Stimulated activated naive B cell treated with anti-CD40 and anti-IgM and Interleukin-4, amounts not matched to agents 10 μg/mL and 1 μg/mL and 100 μg/mL, for 72 hours (primary cell): ENCODE data around the gene LILRA1.
"Not testable (repeated sequence)": the region's sequence is repeated elsewhere in the genome, so short reads cannot be mapped to it uniquely, and the experiment has no call there.

Experiments
- ATAC-seq, 2 donors: fragments of 150-1000 bp; cut with Tn5 transposase; replicated peaks; 2 replicates each; pipeline ENCODE4 v1.10.0; 2021; ENCODE audit warnings: moderate library complexity in 1 of 2
- DNase-seq: peaks from one replicate; pipeline ENCODE4 v3.0.0; 2021
- H3K27ac Mint-ChIP-seq: one replicate; pipeline ENCODE4 v1.8.0; 2022; ENCODE audit warnings: mild to moderate bottlenecking, mixed read lengths
- H3K27me3 Mint-ChIP-seq, 2 donors: one replicate each; pipeline ENCODE4 v1.8.0; 2022; ENCODE audit warnings: mixed read lengths in 2 of 2
- H3K36me3 Mint-ChIP-seq, 2 donors: one replicate each; pipeline ENCODE4 v1.8.0; 2022; ENCODE audit warnings: mixed read lengths in 2 of 2, mild to moderate bottlenecking in 1 of 2
- H3K4me1 Mint-ChIP-seq, 2 donors: one replicate each; pipeline ENCODE4 v1.8.0; 2022; ENCODE audit warnings: mixed read lengths in 2 of 2, mild to moderate bottlenecking in 1 of 2
- H3K4me3 Mint-ChIP-seq, 2 donors: one replicate each; pipeline ENCODE4 v1.8.0; 2022; ENCODE audit warnings: mild to moderate bottlenecking in 2 of 2, mixed read lengths in 2 of 2, moderate library complexity in 1 of 2
- H3K9me3 Mint-ChIP-seq, 2 donors: one replicate each; pipeline ENCODE4 v1.8.0; 2022; ENCODE audit warnings: mixed read lengths in 2 of 2, mild to moderate bottlenecking in 1 of 2

LILRA1 gene

DNA sequence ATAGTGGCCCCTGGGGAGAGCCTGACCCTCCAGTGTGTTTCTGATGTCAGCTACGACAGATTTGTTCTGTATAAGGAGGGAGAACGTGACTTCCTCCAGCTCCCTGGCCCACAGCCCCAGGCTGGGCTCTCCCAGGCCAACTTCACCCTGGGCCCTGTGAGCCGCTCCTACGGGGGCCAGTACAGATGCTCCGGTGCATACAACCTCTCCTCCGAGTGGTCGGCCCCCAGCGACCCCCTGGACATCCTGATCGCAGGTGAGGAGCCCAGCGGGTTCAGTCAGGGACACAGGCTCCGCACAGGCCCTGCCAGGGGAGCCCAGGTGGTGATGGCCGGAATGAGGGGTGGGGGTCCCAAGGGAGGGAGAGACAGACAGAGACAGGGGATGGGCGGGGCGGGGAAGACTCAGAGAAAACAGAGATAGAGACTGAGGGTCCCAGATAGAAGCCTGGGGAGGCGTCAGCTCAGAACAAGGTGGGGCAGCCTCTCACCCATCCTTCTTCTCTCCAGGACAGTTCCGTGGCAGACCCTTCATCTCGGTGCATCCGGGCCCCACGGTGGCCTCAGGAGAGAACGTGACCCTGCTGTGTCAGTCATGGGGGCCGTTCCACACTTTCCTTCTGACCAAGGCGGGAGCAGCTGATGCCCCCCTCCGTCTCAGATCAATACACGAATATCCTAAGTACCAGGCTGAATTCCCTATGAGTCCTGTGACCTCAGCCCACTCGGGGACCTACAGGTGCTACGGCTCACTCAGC is 2.4 kb downstream of the LILRA1 start:
- Mint-ChIP-seq H3K27me3 (peaks cover 0 to 27% of the 10 kb centered on the region in 2 donors), H3K27ac (peak overlapping the region; percentile 47), H3K4me1 (peaks cover 30 to 53% of the 10 kb centered on the region in 2 donors)
- not testable (repeated sequence) for H3K9me3 Mint-ChIP-seq, H3K4me3 Mint-ChIP-seq, ATAC-seq, H3K36me3 Mint-ChIP-seq, DNase-seq

GRCh38 chr19:54600212-54600611 is 6.8 kb downstream of the LILRA1 start:
- Mint-ChIP-seq H3K9me3 (peaks cover 3% of the 10 kb centered on the region in 2 donors), H3K4me1 (peaks cover 9 to 22% of the 10 kb centered on the region in 2 donors), H3K36me3 (peaks cover 3 to 6% of the 10 kb centered on the region in 2 donors), H3K27ac (no peak overlapping the region), H3K27me3 (peaks cover 0 to 27% of the 10 kb centered on the region in 2 donors), H3K4me3 (no peak overlapping the region)
- DNase-seq (no peak), ATAC-seq (no peak)

DNA sequence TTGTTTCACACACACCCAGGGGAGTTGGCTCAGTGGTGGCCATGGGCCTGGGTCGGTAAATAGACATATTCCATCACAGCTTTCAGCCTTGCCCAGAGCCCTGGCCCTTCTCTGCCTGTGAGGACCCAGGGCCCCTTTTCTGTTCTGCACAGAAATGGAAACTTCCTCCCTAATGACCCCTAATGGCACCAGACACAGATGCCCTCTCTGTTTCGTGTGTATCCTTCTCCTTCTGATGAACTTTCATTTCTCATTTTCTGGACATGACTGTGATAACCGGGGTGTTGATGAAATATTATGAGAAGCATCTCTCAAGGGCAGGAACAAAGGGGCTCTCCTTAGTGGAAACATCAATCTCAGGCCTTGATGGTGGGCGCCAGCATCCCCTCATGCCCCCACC is 12.8 kb downstream of the LILRA1 start:
- peaks cover 40 to 62% of the 10 kb centered on the region in 2 donors for H3K4me1 Mint-ChIP-seq
- peaks cover 0 to 2% of the 10 kb centered on the region in 2 donors for H3K27me3 Mint-ChIP-seq
- peaks cover 6 to 15% of the 10 kb centered on the region in 2 donors for H3K36me3 Mint-ChIP-seq
- H3K27ac Mint-ChIP-seq = peak overlapping the region; percentile 96
- DNase-seq = peak; percentile 38
- ATAC-seq = peak; percentile 73 to 76
- peak overlapping the region; percentile 50 to 80 for H3K4me3 Mint-ChIP-seq
- H3K9me3 Mint-ChIP-seq = peaks cover 10 to 11% of the 10 kb centered on the region in 2 donors

GRCh38 chr19:54606891-54607784 is 13.7 kb downstream of the LILRA1 start:
- DNase-seq (peak; percentile 69), ATAC-seq (peak; percentile 85 to 90)
- H3K36me3 Mint-ChIP-seq = peaks cover 6 to 15% of the 10 kb centered on the region in 2 donors
- no peaks in the 10 kb centered on the region for H3K27me3 Mint-ChIP-seq
- peak overlapping the region; percentile 96 for H3K27ac Mint-ChIP-seq
- peak overlapping the region; percentile 76 to 80 for H3K4me3 Mint-ChIP-seq
- peaks cover 42 to 70% of the 10 kb centered on the region in 2 donors for H3K4me1 Mint-ChIP-seq
- peaks cover 10 to 11% of the 10 kb centered on the region in 2 donors for H3K9me3 Mint-ChIP-seq

DNA sequence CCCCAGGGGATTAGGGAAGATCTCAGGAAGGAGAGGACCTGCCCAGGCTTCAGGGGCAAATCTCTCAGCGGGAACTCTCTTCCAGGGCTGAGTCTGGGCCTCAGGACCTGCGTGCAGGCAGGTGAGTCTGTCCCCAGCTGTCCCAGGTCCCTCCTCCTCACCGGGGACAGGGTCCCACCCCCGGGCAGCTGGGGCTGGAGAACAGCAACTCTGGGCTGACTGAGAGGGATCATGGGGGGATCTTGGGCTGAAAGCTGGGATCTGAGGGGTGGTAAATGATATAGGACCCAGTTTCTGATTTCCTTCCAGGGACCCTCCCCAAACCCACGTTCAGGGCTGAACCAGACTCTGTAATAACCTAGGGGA is 14.3 kb downstream of the LILRA1 start:
- no peaks in the 10 kb centered on the region for H3K27me3 Mint-ChIP-seq
- H3K36me3 Mint-ChIP-seq = peaks cover 8 to 18% of the 10 kb centered on the region in 2 donors
- H3K27ac Mint-ChIP-seq = peak overlapping the region; percentile 96
- no peak for ATAC-seq
- peaks cover 47 to 76% of the 10 kb centered on the region in 2 donors for H3K4me1 Mint-ChIP-seq
- no peak for DNase-seq
- H3K4me3 Mint-ChIP-seq = peak overlapping the region; percentile 15 to 80
- peaks cover 10 to 11% of the 10 kb centered on the region in 2 donors for H3K9me3 Mint-ChIP-seq

DNA sequence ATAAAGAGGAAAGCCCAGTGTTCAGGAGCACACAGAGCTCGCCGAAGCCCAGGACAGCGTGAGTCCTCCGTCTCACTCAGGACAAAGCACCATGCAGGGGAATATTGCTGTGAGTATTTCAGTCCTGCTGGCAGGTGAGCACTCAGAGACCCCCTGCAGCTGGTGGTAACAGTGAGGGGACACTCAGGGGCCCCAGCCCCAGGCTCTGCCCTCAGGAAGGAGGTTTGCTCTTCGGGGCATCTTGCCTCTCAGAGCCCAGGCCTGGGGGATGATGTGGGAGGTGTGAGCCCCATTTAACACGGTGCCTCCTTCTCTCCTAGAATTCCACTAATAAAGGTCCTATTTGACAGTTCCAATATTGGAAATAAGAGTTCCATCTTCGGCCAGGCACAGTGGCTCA is 14.8 kb downstream of the LILRA1 start:
- Mint-ChIP-seq H3K4me1 (peaks cover 49 to 81% of the 10 kb centered on the region in 2 donors), H3K27me3 (no peaks in the 10 kb centered on the region), H3K36me3 (peaks cover 8 to 18% of the 10 kb centered on the region in 2 donors), H3K4me3 (peak overlapping the region in 1 of 2 donors; percentile 15), H3K9me3 (peaks cover 10 to 11% of the 10 kb centered on the region in 2 donors), H3K27ac (peak overlapping the region; percentile 37)
- ATAC-seq = no peak
- DNase-seq = no peak

DNA sequence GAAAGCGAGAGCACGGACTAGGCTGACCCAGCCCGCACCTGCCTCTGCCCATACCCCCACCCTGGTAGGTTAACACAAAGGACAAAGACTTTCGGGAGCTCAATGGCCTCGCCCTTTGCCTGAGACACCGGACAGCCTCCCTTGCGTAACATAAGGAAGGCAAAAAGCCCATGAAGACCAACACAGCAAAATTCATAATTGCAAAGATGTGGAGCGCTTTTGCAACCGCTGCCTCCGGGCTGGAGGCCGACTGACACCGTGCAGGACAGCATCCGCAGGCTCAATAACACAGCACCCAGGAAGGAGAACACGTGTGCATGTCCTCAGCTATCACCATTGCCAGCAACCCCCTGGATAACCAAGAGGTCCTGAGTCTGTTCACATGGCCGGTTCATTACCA is 15.4 kb downstream of the LILRA1 start:
- Mint-ChIP-seq H3K4me1 (peaks cover 53 to 87% of the 10 kb centered on the region in 2 donors), H3K27ac (peak overlapping the region; percentile 37), H3K36me3 (peaks cover 8 to 19% of the 10 kb centered on the region in 2 donors), H3K4me3 (no peak overlapping the region), H3K9me3 (peaks cover 11 to 12% of the 10 kb centered on the region in 2 donors), H3K27me3 (no peaks in the 10 kb centered on the region)
- DNase-seq = no peak
- ATAC-seq = no peak

DNA sequence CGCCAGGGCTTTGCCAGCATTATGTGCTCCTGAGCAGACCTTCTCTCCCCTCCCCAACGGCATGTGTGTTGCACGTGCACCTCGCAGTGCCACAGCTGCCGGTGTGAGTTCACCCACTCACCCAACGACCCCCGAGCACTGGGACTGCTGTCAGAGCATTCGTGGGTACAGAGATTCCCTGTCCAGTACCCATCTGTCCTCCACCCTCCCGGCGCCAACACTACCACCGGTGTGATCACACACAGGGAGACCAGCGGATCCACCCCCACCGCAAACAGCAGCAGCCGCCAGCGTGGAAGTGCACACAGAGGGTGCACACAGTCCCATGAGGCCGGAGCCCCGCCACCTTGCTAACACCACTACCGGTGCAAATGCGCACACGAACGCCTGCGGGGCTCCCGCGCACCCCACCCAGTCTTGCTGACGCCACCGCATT is 15.9 kb downstream of the LILRA1 start:
- Mint-ChIP-seq H3K27ac (peak overlapping the region; percentile 48), H3K36me3 (peaks cover 10 to 22% of the 10 kb centered on the region in 2 donors), H3K4me1 (peaks cover 59 to 92% of the 10 kb centered on the region in 2 donors)

GRCh38 chr19:54612428-54612827 is 19.0 kb downstream of the LILRA1 start:
- peak overlapping the region; percentile 91 for H3K27ac Mint-ChIP-seq
- no peaks in the 10 kb centered on the region for H3K27me3 Mint-ChIP-seq
- peaks cover 65 to 94% of the 10 kb centered on the region in 2 donors for H3K4me1 Mint-ChIP-seq
- DNase-seq (no peak), ATAC-seq (peak in 1 of 2 donors; percentile 19)
- H3K36me3 Mint-ChIP-seq = peaks cover 13 to 28% of the 10 kb centered on the region in 2 donors
- H3K9me3 Mint-ChIP-seq = peaks cover 13 to 18% of the 10 kb centered on the region in 2 donors
- H3K4me3 Mint-ChIP-seq = peak overlapping the region; percentile 60

More for the DNA sequence above, 15.9 kb downstream of the LILRA1 start:
- H3K4me3 Mint-ChIP-seq = no peak overlapping the region
- peaks cover 11 to 16% of the 10 kb centered on the region in 2 donors for H3K9me3 Mint-ChIP-seq
- no peak for DNase-seq
- no peaks in the 10 kb centered on the region for H3K27me3 Mint-ChIP-seq
- ATAC-seq = no peak

- Mint-ChIP-seq H3K4me1 (peaks cover 47 to 71% of the 10 kb centered on the region in 2 donors), H3K9me3 (peaks cover 11 to 15% of the 10 kb centered on the region in 2 donors), H3K36me3 (peaks cover 15 to 30% of the 10 kb centered on the region in 2 donors), H3K27me3 (no peaks in the 10 kb centered on the region), H3K4me3 (peak overlapping the region in 1 of 2 donors; percentile 46), H3K27ac (no peak overlapping the region)
- no peak for DNase-seq
- ATAC-seq = no peak
These were observed 21.3 kb downstream of the LILRA1 start for GRCh38 chr19:54614726-54615125.

GRCh38 chr19:54616057-54616456 is 22.6 kb downstream of the LILRA1 start:
- ATAC-seq (peak; percentile 46 to 51), DNase-seq (no peak)
- peaks cover 15 to 25% of the 10 kb centered on the region in 2 donors for H3K36me3 Mint-ChIP-seq
- peak overlapping the region; percentile 82 to 88 for H3K4me3 Mint-ChIP-seq
- peaks cover 44 to 58% of the 10 kb centered on the region in 2 donors for H3K4me1 Mint-ChIP-seq
- peak overlapping the region; percentile 93 for H3K27ac Mint-ChIP-seq
- H3K27me3 Mint-ChIP-seq = no peaks in the 10 kb centered on the region
- H3K9me3 Mint-ChIP-seq = peaks cover 7 to 13% of the 10 kb centered on the region in 2 donors

GRCh38 chr19:54616821-54617560 is 23.6 kb downstream of the LILRA1 start:
- Mint-ChIP-seq H3K27me3 (no peaks in the 10 kb centered on the region), H3K36me3 (peaks cover 23 to 33% of the 10 kb centered on the region in 2 donors), H3K4me3 (peak overlapping the region; percentile 82 to 88), H3K4me1 (peaks cover 46 to 58% of the 10 kb centered on the region in 2 donors), H3K27ac (peak overlapping the region; percentile 93), H3K9me3 (peaks cover 7 to 13% of the 10 kb centered on the region in 2 donors)
- peak; percentile 71 for DNase-seq
- ATAC-seq = peak; percentile 95 to 96

DNA sequence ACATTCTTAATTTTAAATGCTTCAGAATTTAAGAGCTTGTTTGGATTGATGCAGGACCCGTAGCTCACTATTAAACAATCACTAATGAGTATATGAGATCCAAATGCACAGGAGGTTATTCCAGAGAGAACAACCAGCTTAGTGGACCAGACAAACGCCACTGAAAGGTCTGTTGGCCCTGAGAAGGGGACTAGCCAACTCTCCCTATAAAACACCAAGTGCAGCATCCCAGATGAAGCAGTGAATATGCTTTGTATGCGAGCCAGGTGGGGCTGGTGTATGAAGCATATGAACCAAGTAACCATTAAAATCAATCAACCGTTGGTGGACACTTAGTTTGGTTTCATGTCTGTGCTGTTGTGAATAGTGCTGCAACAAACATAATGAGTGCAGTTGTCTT is 27.0 kb downstream of the LILRA1 start:
- DNase-seq (no peak), ATAC-seq (no peak)
- Mint-ChIP-seq H3K27ac (no peak overlapping the region), H3K9me3 (peaks cover 0 to 2% of the 10 kb centered on the region in 2 donors), H3K27me3 (no peaks in the 10 kb centered on the region), H3K4me1 (peaks cover 46 to 58% of the 10 kb centered on the region in 2 donors), H3K36me3 (peaks cover 29% of the 10 kb centered on the region in 2 donors), H3K4me3 (peak overlapping the region; percentile 58 to 62)
